Heart left ventricle (tissue), 16 donors: ENCODE measurements around the gene SPP1. TPM values are rescaled to one million over a fixed set of nuclear protein-coding genes. Genes with fewer than 3 reads are reported as not detected.
"Not testable (repeated sequence)": the region's sequence is repeated elsewhere in the genome, so short reads cannot be mapped to it uniquely, and the experiment has no call there.

Source experiments
- ATAC-seq, 4 donors: fragments of 200-7000 bp; cut with Tn5 transposase; one replicate each; pipeline ENCODE4 v1.9.1; 2020 to 2022; ENCODE audit warnings: moderate library complexity in 4 of 4, mild to moderate bottlenecking in 3 of 4, moderate number of reproducible peaks in 1 of 4
- DNase-seq, 5 donors: peaks; one replicate each; pipeline ENCODE4 v3.0.0-alpha.2; 2020
- H3K27ac ChIP-seq, 12 donors: fragments of 200-600 bp; sonication (generic) in 4 of 12; one replicate each; pipeline versions ENCODE4 v1.5.0 to v1.8.0; 2016 to 2022; ENCODE audit warnings: mild to moderate bottlenecking in 2 of 12
- H3K27me3 ChIP-seq, 9 donors: fragments of 200-600 bp; sonication (generic) in 2 of 9; one replicate each; pipeline versions ENCODE4 v1.5.1 to v1.8.0; 2016 to 2022; ENCODE audit warnings: mild to moderate bottlenecking in 3 of 9
- H3K36me3 ChIP-seq, 9 donors: fragments of 200-600 bp; sonication (generic) in 2 of 9; one replicate each; pipeline versions ENCODE4 v1.5.0 to v1.8.0; 2018 to 2022; ENCODE audit warnings: mild to moderate bottlenecking in 2 of 9
- H3K4me1 ChIP-seq, 12 donors: fragments of 200-600 bp; sonication (generic) in 4 of 12; one replicate each; pipeline versions ENCODE4 v1.5.0 to v1.8.0; 2016 to 2022; ENCODE audit warnings: mild to moderate bottlenecking in 3 of 12
- H3K4me3 ChIP-seq, 12 donors: fragments of 200-600 bp; sonication (generic) in 4 of 12; one replicate each; pipeline versions ENCODE4 v1.5.0 to v1.8.0; 2017 to 2022; ENCODE audit warnings: mild to moderate bottlenecking in 9 of 12, moderate library complexity in 4 of 12
- H3K9me3 ChIP-seq, 12 donors: fragments of 200-600 bp; sonication (generic) in 4 of 12; one replicate each; pipeline versions ENCODE4 v1.5.0 to v1.8.0; 2016 to 2022; ENCODE audit warnings: mild to moderate bottlenecking in 1 of 12
- CTCF ChIP-seq, 12 donors: fragments of 200-600 bp; sonication (generic) in 4 of 12; IDR thresholded peaks; one replicate each; pipeline versions ENCODE4 v1.5.0 to v1.8.0; 2018 to 2022; ENCODE audit warnings: antibody characterized with exemption in 12 of 12, mild to moderate bottlenecking in 5 of 12
- POLR2A ChIP-seq, 2 donors: fragments of 450-650 bp; IDR thresholded peaks; one replicate each; pipeline ENCODE4 v1.6.1; 2017; ENCODE audit warnings: antibody characterized with exemption in 2 of 2, mild to moderate bottlenecking in 2 of 2, moderate library complexity in 2 of 2
- WGBS, 4 donors: extraction: QIAGEN DNeasy Blood & Tissue Kit in 2 of 4; methylation state at CpG; one replicate each; pipeline versions ENCODE4 v1.1.5 to v1.1.7; 2013 to 2018; 5-methylcytosine and 5-hydroxymethylcytosine counted together
- intact Hi-C, 10 donors: fragments of 100-400 bp; cut with DNase I; formaldehyde crosslinking; loops; one replicate each; pipeline versions ENCODE4 v1.11.1 to v1.14.2; 2022
- polyA plus RNA-seq, 2 donors: library from polyadenylated mRNA; stranded (reverse); fragments of 200-250 nt; gene quantifications; one replicate each; pipeline ENCODE4 v1.2.3, GENCODE V29; 2013
- total RNA-seq, 9 donors: library from RNA; depleted of rRNA in 2 of 9; stranded (reverse); fragments of >200 nt in 2 of 9; fragmentation: NEBNext Ultra II Directional in 3 of 9; extraction: Animal tissue kit (Norgen Biotek cat#: 25700) in 3 of 9; gene quantifications; one replicate each; pipeline versions ENCODE4 v1.1.0 to v1.2.4, GENCODE V29; 2016 to 2023
- donor health status: ischemic (EF 13 %, LVEDD 7.1; RV severe dilation, severe dysfunction).
- donor health status: healthy with polysubstance abuse.
- donor health status: DM: no; HTN: yes; CAD: no.
- donor health status: DM: no; HTN: no; CAD: no.
- donor health status: ischemic (EF 25% LVEDD 6.9; RV normal size, moderate dysfunction).
- donor health status: ischemic (EF 25% LVEDD 5.7; RV mildly dilated, moderate dysfunction).
- donor health status: healthy.
- donor health status: DM: yes; HTN: yes; CAD: no.
- donor health status: ischemic (EF 35%, LVEDD 5.7; RV mildly dilated, moderate dysfunction).
- donor health status: nonischemic (EF 11% LVEDD 7.7; RV severe dilation, severe dysfunction).
- donor health status: DM: yes; HTN: yes; CAD: no.
- donor health status: PGD.
- donor health status: ischemic (EF 29% LVEDD 5.4; RV normal size, mild dysfunction).
- donor health status: nonischemic (EF 23%, LVEDD 6.1; RV moderate dilation, normal function).

Gene SPP1
- total and polyA plus RNA-seq, 11 donors = 1.6 to 1,074 (median 11.4) TPM

- Histone ChIP-seq H3K9me3 (peaks cover 0 to 15% (median 6%) of the 10 kb centered on the region in 12 donors), H3K4me3 (no peak overlapping the region), H3K27me3 (no peaks in the 10 kb centered on the region), H3K36me3 (peaks cover 0 to 53% (median 19%) of the 10 kb centered on the region in 9 donors), H3K4me1 (peaks cover 3 to 36% (median 16%) of the 10 kb centered on the region in 12 donors), H3K27ac (peak overlapping the region in 1 of 12 donors; percentile 56)
- intact Hi-C loops = no loop called here
- no peak for DNase-seq
- ATAC-seq = no peak
- TF ChIP-seq POLR2A (IDR thresholded peaks at IDR 0.05) = no peak
- no peak for TF ChIP-seq CTCF (IDR thresholded peaks at IDR 0.05)
Observed at GRCh38 chr4:88022289-88022688, 46.8 kb downstream of the SPP1 start.

GRCh38 chr4:88025868-88026661, 50.6 kb downstream of the SPP1 start:
- H3K27me3 ChIP-seq, intact Hi-C loops, H3K27ac ChIP-seq, ATAC-seq, DNase-seq, H3K4me3 ChIP-seq: not testable (repeated sequence)
- Histone ChIP-seq H3K9me3 (peaks cover 0 to 15% (median 6%) of the 10 kb centered on the region in 12 donors), H3K4me1 (peaks cover 0 to 27% (median 2%) of the 10 kb centered on the region in 12 donors), H3K36me3 (peaks cover 0 to 46% (median 13%) of the 10 kb centered on the region in 9 donors)
- 95 to 97% (median 96%) methylated on average over 6 of the region's 6 CpGs for WGBS, 4 donors

- H3K4me3 ChIP-seq = no peak overlapping the region
- H3K9me3 ChIP-seq = peaks cover 0 to 15% (median 6%) of the 10 kb centered on the region in 12 donors
- no peak for DNase-seq
- H3K27ac ChIP-seq = peak overlapping the region in 4 of 12 donors; percentile 15 to 50 (median 36)
- WGBS, 4 donors = 68 to 70% (median 69%) methylated on average over 4 of the region's 4 CpGs
- peaks cover 0 to 17% (median under 1%) of the 10 kb centered on the region in 12 donors for H3K4me1 ChIP-seq
- H3K27me3 ChIP-seq = no peaks in the 10 kb centered on the region
- TF ChIP-seq CTCF (IDR thresholded peaks at IDR 0.05) (no peak), POLR2A (IDR thresholded peaks at IDR 0.05) (no peak)
- peaks cover 0 to 47% (median 17%) of the 10 kb centered on the region in 9 donors for H3K36me3 ChIP-seq
- peak in 3 of 4 donors; percentile 22 to 56 (median 45) for ATAC-seq
- intact Hi-C loops = no loop called here
Observed at GRCh38 chr4:88027611-88028608, 52.4 kb downstream of the SPP1 start.

GRCh38 chr4:88028946-88029345, 53.4 kb downstream of the SPP1 start:
- no peak for DNase-seq
- peaks cover 0 to 43% (median 17%) of the 10 kb centered on the region in 9 donors for H3K36me3 ChIP-seq
- H3K27me3 ChIP-seq = no peaks in the 10 kb centered on the region
- intact Hi-C loops = no loop called here
- peaks cover 0 to 17% (median 0%) of the 10 kb centered on the region in 12 donors for H3K4me1 ChIP-seq
- H3K27ac ChIP-seq = peak overlapping the region in 1 of 12 donors; percentile 37
- no peak overlapping the region for H3K4me3 ChIP-seq
- H3K9me3 ChIP-seq = peaks cover 0 to 15% (median 6%) of the 10 kb centered on the region in 12 donors
- WGBS, 4 donors = 76 to 87% (median 80%) methylated on average over 3 of the region's 3 CpGs
- ATAC-seq = peak in 1 of 4 donors; percentile 27
- TF ChIP-seq POLR2A (IDR thresholded peaks at IDR 0.05) (no peak), CTCF (IDR thresholded peaks at IDR 0.05) (no peak)
